NT2/D1 (cell line): ENCODE measurements around the gene RNF115.
"Not testable (repeated sequence)": the region's sequence is repeated elsewhere in the genome, so short reads cannot be mapped to it uniquely, and the experiment has no call there.

Source experiments
- DNase-seq: peaks from one replicate; pipeline ENCODE4 v3.0.0-alpha.2; 2011; ENCODE audit warnings: low read depth, low spot score
- H3K27me3 ChIP-seq: 2 replicates; pipeline ENCODE4 v1.6.0; 2011; ENCODE audit warnings: mild to moderate bottlenecking; ENCODE audit not compliant: insufficient read length, insufficient read depth
- H3K36me3 ChIP-seq: 2 replicates; pipeline ENCODE4 v1.6.1; 2011; ENCODE audit warnings: mild to moderate bottlenecking, low read length, mixed read lengths; ENCODE audit not compliant: insufficient read depth, insufficient read length
- H3K4me1 ChIP-seq: 2 replicates; pipeline ENCODE4 v1.5.1; 2011; ENCODE audit not compliant: insufficient read depth, insufficient read length
- H3K4me3 ChIP-seq: 2 replicates; pipeline ENCODE4 v1.5.1; 2011; ENCODE audit warnings: low read depth; ENCODE audit not compliant: insufficient read length
- H3K9ac ChIP-seq: 2 replicates; pipeline ENCODE4 v1.6.0; 2011; ENCODE audit warnings: low read depth; ENCODE audit not compliant: insufficient read length
- H3K9me3 ChIP-seq: 2 replicates; pipeline ENCODE4 v1.5.1; 2011; ENCODE audit warnings: mild to moderate bottlenecking, low read length; ENCODE audit not compliant: insufficient read depth
- SUZ12 ChIP-seq: IDR thresholded peaks from 2 replicates; pipeline ENCODE4 v1.6.1; 2011; ENCODE audit not compliant: insufficient read length, insufficient read depth; ENCODE audit errors: extremely low read depth
- YY1 ChIP-seq: IDR thresholded peaks from 2 replicates; pipeline ENCODE4 v1.6.1; 2011; ENCODE audit not compliant: insufficient read length, insufficient read depth
- ZNF274 ChIP-seq: IDR thresholded peaks from 2 replicates; pipeline ENCODE4 v1.6.1; 2011; ENCODE audit warnings: mild to moderate bottlenecking, low read depth, low read length

The RNF115 gene

GRCh38 chr1:145845144-145845513, 21.2 kb upstream of the RNF115 start:
- Histone ChIP-seq H3K9me3 (no peaks in the 10 kb centered on the region), H3K4me1 (no peaks in the 10 kb centered on the region), H3K27me3 (no peaks in the 10 kb centered on the region), H3K36me3 (peaks cover 66% of the 10 kb centered on the region), H3K4me3 (peak overlapping the region; percentile 58), H3K9ac (no peak overlapping the region)
- TF ChIP-seq ZNF274 (no peak), YY1 (no peak), SUZ12 (no peak)
- peak; percentile 9 for DNase-seq

DNA sequence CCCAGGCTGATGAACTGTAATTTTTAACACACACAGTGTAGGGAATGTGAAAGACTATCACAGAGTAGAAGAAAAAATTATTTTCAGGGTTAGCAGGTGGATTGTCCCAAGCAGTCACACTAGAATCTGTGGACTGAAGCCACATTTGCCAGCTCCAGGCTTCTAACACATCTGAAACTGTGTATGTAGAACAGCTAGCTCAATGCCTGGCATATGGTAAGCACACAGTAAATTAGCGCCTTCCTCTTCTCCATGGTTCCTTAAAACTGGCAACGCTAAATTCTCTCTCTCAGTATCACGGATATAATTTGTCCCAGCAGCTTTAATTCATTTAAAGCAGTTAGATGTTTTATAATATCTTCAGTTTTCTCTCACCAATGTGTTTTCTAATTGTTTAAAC, 19.1 kb upstream of the RNF115 start:
- H3K36me3 ChIP-seq = peaks cover 66% of the 10 kb centered on the region
- no peaks in the 10 kb centered on the region for H3K9me3 ChIP-seq

DNA sequence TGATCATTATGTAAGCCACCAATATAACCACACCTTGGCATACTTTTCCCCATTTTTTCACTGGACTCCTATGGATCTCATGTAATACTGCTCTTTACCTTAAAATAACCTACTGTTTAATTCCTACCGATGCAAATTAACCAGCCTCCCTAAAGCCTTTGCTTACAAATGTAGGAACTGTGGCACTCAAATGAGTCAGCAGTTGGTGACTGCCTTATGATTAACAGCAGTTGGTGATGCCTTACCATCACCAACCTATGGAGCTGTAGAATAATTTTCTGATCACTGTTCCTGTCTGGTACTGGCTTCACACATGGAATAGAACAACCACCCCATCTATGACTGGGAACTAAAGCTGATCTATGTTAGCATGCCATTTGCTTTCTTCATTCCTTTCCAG, 13.8 kb upstream of the RNF115 start:
- TF ChIP-seq SUZ12 (no peak), ZNF274 (no peak), YY1 (no peak)
- H3K36me3 ChIP-seq = peaks cover 98% of the 10 kb centered on the region
- no peak for DNase-seq
- H3K9me3 ChIP-seq = no peaks in the 10 kb centered on the region
- no peaks in the 10 kb centered on the region for H3K4me1 ChIP-seq
- no peaks in the 10 kb centered on the region for H3K27me3 ChIP-seq
- no peak overlapping the region for H3K9ac ChIP-seq
- H3K4me3 ChIP-seq = no peak overlapping the region

More for the DNA sequence above, 19.1 kb upstream of the RNF115 start:
- Histone ChIP-seq H3K27me3 (no peaks in the 10 kb centered on the region), H3K4me3 (no peak overlapping the region), H3K4me1 (no peaks in the 10 kb centered on the region), H3K9ac (no peak overlapping the region)
- DNase-seq = no peak
- no peak for TF ChIP-seq YY1
- no peak for TF ChIP-seq SUZ12
- TF ChIP-seq ZNF274 = no peak

DNA sequence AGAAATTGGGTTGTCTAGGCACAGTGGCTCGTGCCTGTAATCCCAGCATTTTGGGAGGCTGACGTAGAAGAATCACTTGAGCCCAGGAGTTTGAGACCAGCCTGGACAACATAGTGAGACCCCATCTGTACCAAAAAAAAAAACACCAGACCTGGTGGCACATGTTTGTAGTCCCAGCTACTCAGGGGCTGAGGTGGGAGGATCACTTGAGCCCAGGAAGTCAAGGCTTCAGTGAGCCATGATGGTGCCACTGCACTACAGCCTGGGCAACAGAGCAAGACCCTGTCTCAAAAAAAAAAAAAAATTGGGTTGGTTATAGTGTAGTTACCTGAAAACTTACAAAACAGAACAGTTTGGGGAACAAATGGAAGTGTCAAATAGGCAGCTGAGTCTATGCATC, 6.9 kb upstream of the RNF115 start:
- peaks cover 96% of the 10 kb centered on the region for H3K36me3 ChIP-seq
- H3K9me3 ChIP-seq, H3K27me3 ChIP-seq, H3K4me3 ChIP-seq, DNase-seq, H3K4me1 ChIP-seq, H3K9ac ChIP-seq: not testable (repeated sequence)

DNA sequence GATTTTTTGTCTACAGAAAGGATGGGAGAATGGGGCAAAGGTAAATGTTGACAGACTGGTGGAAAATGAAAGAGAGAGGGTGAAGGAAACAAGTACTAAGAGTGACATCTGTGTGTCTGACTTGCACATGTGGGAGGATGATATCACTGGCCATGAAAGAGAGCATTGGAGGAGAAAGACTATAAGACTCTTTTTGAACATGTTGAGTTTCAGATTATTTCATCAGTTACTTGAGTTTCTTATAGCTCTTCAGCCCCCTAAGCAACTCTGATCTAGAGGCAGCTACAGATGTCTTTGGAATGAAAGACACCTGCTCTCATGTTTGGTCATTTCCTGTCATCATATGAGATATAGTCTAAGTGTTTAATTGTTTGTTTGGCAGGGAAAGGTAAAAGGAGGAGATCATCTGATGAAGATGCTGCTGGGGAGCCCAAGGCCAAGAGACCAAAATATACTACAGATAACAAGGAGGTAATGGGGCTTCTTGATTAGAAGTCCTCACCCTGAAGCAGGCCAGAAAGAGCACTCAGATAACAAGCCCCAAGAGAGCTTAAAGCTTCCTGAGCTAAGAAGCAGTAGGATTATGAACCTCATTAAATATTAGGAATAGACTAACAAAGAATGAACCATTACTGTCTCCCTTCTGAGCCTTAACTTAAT, 4.6 kb upstream of the RNF115 start:
- DNase-seq = no peak
- TF ChIP-seq ZNF274 (no peak), SUZ12 (no peak), YY1 (no peak)
- Histone ChIP-seq H3K9ac (no peak overlapping the region), H3K36me3 (peaks cover 78% of the 10 kb centered on the region), H3K4me3 (no peak overlapping the region), H3K9me3 (no peaks in the 10 kb centered on the region), H3K4me1 (no peaks in the 10 kb centered on the region), H3K27me3 (no peaks in the 10 kb centered on the region)

DNA sequence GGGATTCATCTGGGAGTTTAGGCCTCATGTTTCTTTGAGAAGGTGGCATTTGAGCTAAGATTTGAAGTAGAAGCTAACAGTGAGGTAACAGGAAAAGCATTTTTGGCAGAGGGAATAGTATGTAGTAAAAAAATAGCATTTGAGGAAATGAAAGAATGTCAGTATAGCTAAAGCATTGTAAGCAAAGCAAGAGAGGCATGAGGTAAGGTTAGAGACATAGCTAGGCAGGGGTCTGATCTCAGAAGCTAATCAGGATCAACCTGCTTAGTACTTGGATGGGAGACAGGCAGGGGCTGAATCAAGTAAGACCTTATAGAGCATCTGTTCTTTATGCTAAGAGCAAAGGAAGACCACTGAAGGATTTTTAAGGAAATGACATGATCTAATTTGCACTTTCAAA, 4.1 kb upstream of the RNF115 start:
- H3K4me3 ChIP-seq = no peak overlapping the region
- DNase-seq = no peak
- no peak overlapping the region for H3K9ac ChIP-seq
- no peaks in the 10 kb centered on the region for H3K9me3 ChIP-seq
- peaks cover 73% of the 10 kb centered on the region for H3K36me3 ChIP-seq
- TF ChIP-seq YY1 (no peak), SUZ12 (no peak), ZNF274 (no peak)
- no peaks in the 10 kb centered on the region for H3K27me3 ChIP-seq
- H3K4me1 ChIP-seq = no peaks in the 10 kb centered on the region

DNA sequence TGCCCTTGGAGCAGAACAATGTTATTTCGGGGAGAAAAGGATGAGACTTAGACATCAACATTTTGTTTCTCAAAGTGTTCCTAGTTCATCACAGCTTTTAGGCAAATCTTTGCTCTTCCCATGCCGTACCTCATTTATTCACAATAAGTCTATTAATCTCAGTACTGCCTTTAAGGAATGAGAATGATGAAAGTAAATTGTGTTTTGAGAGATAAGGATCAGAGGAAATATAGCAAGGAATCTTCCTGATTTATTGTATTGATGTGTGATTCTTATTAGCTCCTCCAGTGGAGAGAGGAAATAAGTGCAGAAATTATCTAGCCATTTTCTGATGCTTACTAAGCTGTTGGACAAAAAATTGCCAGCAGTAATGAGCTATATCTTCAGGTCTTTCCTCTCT, 2.1 kb upstream of the RNF115 start:
- Histone ChIP-seq H3K9me3 (no peaks in the 10 kb centered on the region), H3K4me1 (no peaks in the 10 kb centered on the region), H3K36me3 (peaks cover 54% of the 10 kb centered on the region), H3K4me3 (no peak overlapping the region), H3K9ac (no peak overlapping the region), H3K27me3 (no peaks in the 10 kb centered on the region)
- TF ChIP-seq ZNF274 = no peak
- TF ChIP-seq SUZ12 = no peak
- TF ChIP-seq YY1 = no peak
- DNase-seq = no peak

GRCh38 chr1:145824499-145824842, 576 bp upstream of the RNF115 start:
- TF ChIP-seq YY1 = no peak
- TF ChIP-seq ZNF274 = no peak
- TF ChIP-seq SUZ12 = no peak
- peaks cover 38% of the 10 kb centered on the region for H3K36me3 ChIP-seq
- no peaks in the 10 kb centered on the region for H3K9me3 ChIP-seq
- H3K27me3 ChIP-seq = no peaks in the 10 kb centered on the region
- peak overlapping the region; percentile 97 for H3K9ac ChIP-seq
- H3K4me3 ChIP-seq = peak overlapping the region; percentile 97
- H3K4me1 ChIP-seq = no peaks in the 10 kb centered on the region
- no peak for DNase-seq

DNA sequence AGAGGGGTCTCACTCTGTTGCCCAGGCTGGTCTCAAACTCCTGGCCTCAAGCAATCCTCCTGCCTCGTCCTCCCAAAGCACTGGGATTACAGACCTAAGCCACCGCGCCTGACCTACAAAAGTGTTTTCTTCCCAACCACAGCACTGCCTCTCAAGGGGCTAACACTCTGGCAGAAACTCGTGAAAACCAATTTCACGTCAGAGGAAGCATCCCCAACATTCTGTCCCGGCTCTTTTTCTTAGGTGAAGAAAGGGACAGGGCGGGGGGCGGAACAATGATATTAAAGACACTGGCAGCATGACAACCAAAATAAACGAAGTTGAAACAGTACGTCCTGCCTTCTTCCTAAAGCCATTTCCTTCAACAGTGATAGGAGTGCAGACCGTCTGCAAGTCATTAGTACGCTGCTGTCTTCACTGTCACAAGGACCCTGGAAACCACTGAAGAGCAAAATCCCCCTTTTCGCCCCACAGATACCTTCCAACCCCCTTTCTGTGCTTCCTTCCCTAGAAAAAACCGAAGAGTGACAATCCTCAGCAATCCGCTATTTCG, 1.0 kb downstream of the RNF115 start:
- H3K9me3 ChIP-seq, H3K9ac ChIP-seq, H3K27me3 ChIP-seq, H3K4me1 ChIP-seq, H3K4me3 ChIP-seq, DNase-seq: not testable (repeated sequence)
- H3K36me3 ChIP-seq = peaks cover 22% of the 10 kb centered on the region

GRCh38 chr1:145818095-145818494, 5.8 kb downstream of the RNF115 start:
- not testable (repeated sequence) for H3K4me1 ChIP-seq, H3K9ac ChIP-seq, H3K36me3 ChIP-seq, H3K27me3 ChIP-seq, H3K9me3 ChIP-seq, H3K4me3 ChIP-seq, DNase-seq
